Fibroblast of pulmonary artery (primary cell): Measurements from ENCODE around the gene AGPAT4.

Source experiments
- DNase-seq: peaks from one replicate; pipeline ENCODE4 v3.0.0-alpha.2; 2010; ENCODE audit warnings: low read depth
- H3K4me3 ChIP-seq: replicated peaks from 2 replicates; pipeline ENCODE4 v1.5.1; 2011; ENCODE audit warnings: low read depth, mild to moderate bottlenecking, control low read depth, low read length, moderate library complexity
- TF ChIP-seq, protein P1 (sequence below): IDR thresholded peaks from 2 replicates; pipeline ENCODE4 v1.5.1; 2011; ENCODE audit warnings: mild to moderate bottlenecking, control low read depth, low read length, inconsistent platforms; ENCODE audit errors: missing control alignments

Gene AGPAT4

DNA sequence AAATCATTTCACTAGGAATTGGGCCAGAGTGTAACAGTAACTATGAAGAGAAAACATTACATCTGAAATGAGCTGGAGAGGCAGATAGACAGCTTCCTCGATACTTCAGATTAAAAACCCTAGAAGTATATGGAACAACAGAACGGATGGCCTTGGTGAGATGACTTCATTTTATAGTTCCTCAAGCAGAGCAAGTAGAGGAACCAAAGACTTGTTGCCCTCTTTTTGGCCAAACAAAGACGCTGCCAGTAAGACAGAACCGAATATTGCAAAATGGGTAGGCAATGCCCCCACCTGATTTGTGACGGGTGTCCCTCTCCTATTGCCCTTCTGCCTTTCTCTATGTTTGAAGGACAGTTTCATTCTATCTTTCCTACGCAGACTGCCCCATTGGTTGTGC, 53.5 kb downstream of the AGPAT4 start:
- TF ChIP-seq, protein P1, sequence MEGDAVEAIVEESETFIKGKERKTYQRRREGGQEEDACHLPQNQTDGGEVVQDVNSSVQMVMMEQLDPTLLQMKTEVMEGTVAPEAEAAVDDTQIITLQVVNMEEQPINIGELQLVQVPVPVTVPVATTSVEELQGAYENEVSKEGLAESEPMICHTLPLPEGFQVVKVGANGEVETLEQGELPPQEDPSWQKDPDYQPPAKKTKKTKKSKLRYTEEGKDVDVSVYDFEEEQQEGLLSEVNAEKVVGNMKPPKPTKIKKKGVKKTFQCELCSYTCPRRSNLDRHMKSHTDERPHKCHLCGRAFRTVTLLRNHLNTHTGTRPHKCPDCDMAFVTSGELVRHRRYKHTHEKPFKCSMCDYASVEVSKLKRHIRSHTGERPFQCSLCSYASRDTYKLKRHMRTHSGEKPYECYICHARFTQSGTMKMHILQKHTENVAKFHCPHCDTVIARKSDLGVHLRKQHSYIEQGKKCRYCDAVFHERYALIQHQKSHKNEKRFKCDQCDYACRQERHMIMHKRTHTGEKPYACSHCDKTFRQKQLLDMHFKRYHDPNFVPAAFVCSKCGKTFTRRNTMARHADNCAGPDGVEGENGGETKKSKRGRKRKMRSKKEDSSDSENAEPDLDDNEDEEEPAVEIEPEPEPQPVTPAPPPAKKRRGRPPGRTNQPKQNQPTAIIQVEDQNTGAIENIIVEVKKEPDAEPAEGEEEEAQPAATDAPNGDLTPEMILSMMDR, result no peak
- no peak overlapping the region for H3K4me3 ChIP-seq
- no peak for DNase-seq

DNA sequence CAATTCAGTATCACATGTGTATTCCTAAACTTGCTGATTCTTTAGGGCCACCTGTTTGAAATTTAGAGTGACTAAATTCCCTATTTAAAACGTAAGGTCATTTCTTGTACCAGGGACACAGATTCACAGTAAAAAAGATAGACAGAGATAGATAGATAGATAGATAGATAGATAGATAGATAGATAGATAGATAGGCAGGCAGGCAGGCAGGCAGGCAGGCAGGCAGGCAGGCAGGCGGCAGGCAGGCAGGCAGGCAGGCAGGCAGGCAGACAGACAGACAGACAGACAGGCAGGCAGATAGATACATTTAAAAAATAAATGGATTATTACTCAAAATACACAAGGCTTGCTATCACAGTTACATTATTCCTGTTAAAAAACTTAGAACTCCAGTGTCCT, 54.2 kb downstream of the AGPAT4 start:
- TF ChIP-seq, protein P1, result no peak
- DNase-seq, result no peak
- H3K4me3 ChIP-seq, result no peak overlapping the region

- H3K4me3 ChIP-seq, result no peak overlapping the region
- DNase-seq, result no peak
- TF ChIP-seq, protein P1, result no peak
Measured at GRCh38 chr6:161218222-161218621, 55.6 kb downstream of the AGPAT4 start.

DNA sequence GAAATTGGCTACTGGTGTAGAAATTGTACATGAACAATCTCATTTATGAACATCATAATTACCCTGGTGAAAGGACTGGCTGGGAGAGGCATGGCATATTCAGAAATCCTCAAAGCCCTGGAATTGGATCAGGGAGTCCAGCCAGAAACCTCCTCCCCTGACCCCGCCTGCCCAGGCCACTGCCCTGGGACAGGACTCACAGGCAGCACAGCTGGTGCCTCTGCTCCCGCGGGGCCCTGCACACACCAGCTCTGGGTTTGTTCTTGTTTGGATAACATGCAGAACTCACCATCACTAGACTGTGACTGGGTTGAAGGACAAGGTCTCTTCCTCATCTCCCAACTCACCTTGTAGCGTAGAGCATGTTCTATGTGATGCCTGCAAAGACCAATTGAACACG, 56.2 kb downstream of the AGPAT4 start:
- no peak for DNase-seq
- H3K4me3 ChIP-seq, result no peak overlapping the region
- TF ChIP-seq, protein P1, result no peak

DNA sequence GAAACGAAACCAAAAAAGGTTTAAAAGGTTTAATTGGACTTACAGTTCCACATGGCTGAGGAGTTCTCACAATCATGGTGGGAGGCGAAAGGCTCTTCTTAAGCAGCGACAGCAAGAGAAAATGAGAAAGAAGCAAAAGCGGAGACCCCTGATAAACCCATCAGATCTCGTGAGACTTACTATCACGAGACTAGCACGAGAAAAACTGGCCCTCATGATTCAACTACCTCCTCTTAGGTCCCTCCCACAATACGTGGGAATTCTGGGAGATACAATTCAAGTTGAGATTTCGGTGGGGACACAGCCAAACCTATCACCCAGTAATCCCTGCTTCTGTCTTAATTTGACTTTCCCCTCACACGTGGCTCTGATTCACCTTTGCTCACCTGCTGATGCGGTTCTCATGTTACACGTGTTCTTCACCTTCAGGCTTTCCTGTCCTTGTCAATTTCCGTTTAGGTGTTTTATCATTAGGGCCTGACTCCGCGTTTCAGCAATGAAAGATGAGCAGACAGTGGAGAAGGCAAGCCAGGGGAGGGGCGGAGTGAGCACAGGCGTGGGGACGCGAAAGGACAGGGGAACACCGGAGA, 57.1 kb downstream of the AGPAT4 start:
- H3K4me3 ChIP-seq, result no peak overlapping the region
- DNase-seq, result no peak
- TF ChIP-seq, protein P1, result no peak

GRCh38 chr6:161215876-161216615, 57.8 kb downstream of the AGPAT4 start:
- peak; percentile 26 for DNase-seq
- no peak overlapping the region for H3K4me3 ChIP-seq
- TF ChIP-seq, protein P1, result no peak

DNA sequence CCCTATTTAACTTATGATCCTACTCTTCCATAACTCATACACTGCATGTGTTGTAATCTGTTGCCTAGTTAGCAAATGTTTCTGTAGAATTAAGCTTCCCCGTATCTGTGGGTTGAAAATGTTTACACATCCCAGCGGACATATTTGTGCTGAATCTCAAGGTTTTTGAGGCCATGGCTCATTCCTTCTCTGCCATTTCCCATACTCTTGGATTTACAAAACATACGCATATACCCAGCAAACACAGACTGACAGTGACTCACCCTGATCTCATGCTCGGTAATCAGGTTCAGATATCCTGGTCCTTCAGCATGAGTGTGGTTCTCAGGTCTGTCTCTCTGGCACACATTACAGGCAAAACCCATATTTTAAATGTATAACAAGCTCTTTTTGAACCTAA, 58.7 kb downstream of the AGPAT4 start:
- no peak overlapping the region for H3K4me3 ChIP-seq
- peak; percentile 92 for DNase-seq
- TF ChIP-seq, protein P1, result no peak
